Neural cell (in vitro differentiated cells): Measurements from ENCODE around the gene PDIA6. TPM values are rescaled to one million over a fixed set of nuclear protein-coding genes. Genes with fewer than 3 reads are reported as not detected.

Source experiments
- H2AFZ ChIP-seq: fragments of 200-600, 300-800 bp; sonication (generic), shearing (Covaris generic); 2 replicates; pipeline ENCODE4 v1.6.0; 2014; ENCODE audit warnings: low read depth, mild to moderate bottlenecking, antibody characterized with exemption, low read length, moderate library complexity
- H3F3A ChIP-seq: fragments of 200-600 bp; shearing (Covaris generic); 2 replicates; pipeline ENCODE4 v1.6.1; 2016; ENCODE audit warnings: mild to moderate bottlenecking, moderate library complexity, mixed read lengths, antibody characterized with exemption, low read length; ENCODE audit not compliant: insufficient read depth, poor library complexity, severe bottlenecking
- H3K27ac ChIP-seq: fragments of 200-600, 300-800 bp; sonication (generic), shearing (Covaris generic); 2 replicates; pipeline ENCODE4 v1.5.1; 2014; ENCODE audit warnings: mild to moderate bottlenecking, low read length, moderate library complexity
- H3K27me3 ChIP-seq: fragments of 300-800, 200-600 bp; sonication (generic), shearing (Covaris generic); 2 replicates; pipeline ENCODE4 v1.6.0; 2014; ENCODE audit warnings: mild to moderate bottlenecking, low read depth, low read length, moderate library complexity; ENCODE audit not compliant: insufficient read depth
- H3K36me3 ChIP-seq: fragments of 300-800, 200-600 bp; sonication (generic), shearing (Covaris generic); 2 replicates; pipeline ENCODE4 v1.5.1; 2014; ENCODE audit warnings: mild to moderate bottlenecking, antibody characterized with exemption, low read length, moderate library complexity; ENCODE audit not compliant: insufficient read depth
- H3K4me2 ChIP-seq: fragments of 300-800, 200-600 bp; sonication (generic), shearing (Covaris generic); 2 replicates; pipeline ENCODE4 v1.6.0; 2014; ENCODE audit warnings: mild to moderate bottlenecking, low read length
- H3K4me3 ChIP-seq: fragments of 300-800, 200-600 bp; sonication (generic), shearing (Covaris generic); 2 replicates; pipeline ENCODE4 v1.5.1; 2014; ENCODE audit warnings: mild to moderate bottlenecking, low read length, moderate library complexity
- H3K79me2 ChIP-seq: fragments of 200-600 bp; shearing (Covaris generic); replicated peaks from 2 replicates; pipeline ENCODE4 v1.6.0; 2014; ENCODE audit warnings: mild to moderate bottlenecking, low read length, moderate library complexity; ENCODE audit not compliant: insufficient read depth
- H3K9ac ChIP-seq: fragments of 300-800, 200-600 bp; sonication (generic), shearing (Covaris generic); 2 replicates; pipeline ENCODE4 v1.6.1; 2016; ENCODE audit warnings: mild to moderate bottlenecking, low read length, mixed read lengths
- H3K9me2 ChIP-seq: fragments of 200-600 bp; shearing (Covaris generic); 2 replicates; pipeline ENCODE4 v1.6.1; 2016; ENCODE audit warnings: mild to moderate bottlenecking, low read length, mixed read lengths; ENCODE audit not compliant: insufficient read depth
- H3K9me3 ChIP-seq: fragments of 200-600, 300-800 bp; sonication (generic), shearing (Covaris generic); 2 replicates; pipeline ENCODE4 v1.6.1; 2016; ENCODE audit warnings: mild to moderate bottlenecking, mixed run types, low read length, moderate library complexity, mixed read lengths
- H4K20me1 ChIP-seq: fragments of 200-600 bp; shearing (Covaris generic); 2 replicates; pipeline ENCODE4 v1.6.1; 2016; ENCODE audit warnings: mild to moderate bottlenecking, mixed run types; ENCODE audit not compliant: insufficient read depth
- EP300 ChIP-seq: fragments of 450-650 bp; conservative IDR thresholded peaks from 2 replicates; pipeline ENCODE4 v1.6.1; 2014; ENCODE audit warnings: antibody characterized with exemption, mild to moderate bottlenecking, moderate library complexity; ENCODE audit not compliant: poor library complexity, severe bottlenecking
- EZH2 ChIP-seq: fragments of 200-600, 300-800 bp; shearing (Covaris generic), sonication (generic); IDR thresholded peaks from 2 replicates; pipeline ENCODE4 v1.6.1; 2014; ENCODE audit warnings: antibody characterized with exemption, low read length, borderline replicate concordance, mild to moderate bottlenecking; ENCODE audit not compliant: insufficient read depth, poor library complexity, severe bottlenecking
- MXI1 ChIP-seq: fragments of 450-650 bp; conservative IDR thresholded peaks from 2 replicates; pipeline ENCODE4 v1.6.1; 2014; ENCODE audit warnings: antibody characterized with exemption, mild to moderate bottlenecking; ENCODE audit not compliant: poor library complexity, severe bottlenecking
- POLR2AphosphoS5 ChIP-seq: IDR thresholded peaks from 2 replicates; pipeline ENCODE4 v1.6.1; 2012
- RAD21 ChIP-seq: fragments of 450-650 bp; conservative IDR thresholded peaks from 2 replicates; pipeline ENCODE4 v1.6.1; 2014; ENCODE audit warnings: antibody characterized with exemption, mild to moderate bottlenecking, moderate library complexity
- SMC3 ChIP-seq: fragments of 450-650 bp; conservative IDR thresholded peaks from 2 replicates; pipeline ENCODE4 v1.6.1; 2014; ENCODE audit warnings: antibody characterized with exemption, mild to moderate bottlenecking, moderate library complexity; ENCODE audit not compliant: poor library complexity
- TAF1 ChIP-seq: IDR thresholded peaks from 2 replicates; pipeline ENCODE4 v1.6.1; 2012; ENCODE audit warnings: low read depth
- polyA plus RNA-seq: library from polyadenylated mRNA; depleted of rRNA; stranded (reverse); fragments of >200 nt; gene quantifications from 2 replicates; pipeline ENCODE4 v1.2.3, GENCODE V29; 2014
- TF ChIP-seq, protein P1 (sequence below): IDR thresholded peaks from 2 replicates; pipeline ENCODE4 v1.6.1; 2012; ENCODE audit warnings: borderline replicate concordance
- TF ChIP-seq, protein P2 (sequence below): fragments of 450-650 bp; IDR thresholded peaks from 2 replicates; pipeline ENCODE4 v1.5.1; 2014; ENCODE audit warnings: antibody characterized with exemption, mild to moderate bottlenecking, moderate library complexity; ENCODE audit not compliant: poor library complexity, severe bottlenecking

The PDIA6 gene
- polyA plus RNA-seq, 1 donor from 2014 or later, result 124 TPM

DNA sequence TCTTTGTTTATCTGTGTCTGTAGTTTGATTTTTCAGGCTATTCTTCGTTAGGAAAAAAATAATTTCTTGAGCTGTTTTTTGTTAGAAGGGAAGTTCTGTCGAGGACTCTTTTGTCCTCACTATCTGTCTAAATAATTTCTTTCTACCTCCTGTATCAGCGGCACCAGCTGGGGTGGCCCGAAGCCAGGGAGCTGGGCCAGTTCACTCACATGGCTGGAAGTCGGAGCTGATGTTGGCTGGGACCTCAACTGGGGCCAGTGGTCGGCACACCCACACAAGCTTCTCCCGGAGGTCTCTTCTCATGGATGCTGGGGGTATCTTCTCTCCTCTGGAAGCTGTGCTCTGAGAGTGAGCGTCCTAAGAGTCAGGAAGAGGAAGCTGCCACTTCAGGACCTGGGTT is 8.0 kb upstream of the PDIA6 start:
- no peaks in the 10 kb centered on the region for H3F3A ChIP-seq

DNA sequence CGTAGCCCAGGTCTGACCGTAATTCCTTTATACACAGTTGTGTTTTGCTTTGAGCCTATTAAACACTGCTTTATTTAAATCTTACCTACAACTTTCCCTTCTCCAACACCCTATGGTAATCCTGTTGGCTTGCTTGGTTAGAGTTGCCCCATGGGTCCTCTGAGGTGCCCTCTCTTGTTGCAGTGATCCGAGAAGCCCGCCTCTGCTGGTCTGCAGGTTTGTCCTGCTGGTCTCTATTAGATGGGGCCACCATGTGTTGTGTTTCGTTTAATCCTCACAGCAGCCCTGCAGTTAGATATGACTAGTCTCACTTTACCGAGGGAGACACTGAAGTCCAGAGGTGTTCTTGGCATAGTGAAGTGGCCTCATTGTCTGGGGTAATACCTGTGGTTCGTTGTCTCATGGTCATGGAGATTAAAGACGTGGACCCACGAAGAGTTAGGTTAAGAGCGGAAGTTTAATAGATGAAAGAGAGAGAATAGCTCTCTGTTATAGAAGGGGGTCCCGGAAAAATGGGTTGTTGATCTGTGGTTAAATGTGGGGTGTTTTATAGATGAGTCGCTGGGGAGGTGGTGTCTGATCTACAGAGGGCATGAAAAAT is 7.2 kb upstream of the PDIA6 start:
- no peaks in the 10 kb centered on the region for H3K79me2 ChIP-seq
- no peaks in the 10 kb centered on the region for H3K36me3 ChIP-seq
- no peak overlapping the region for H3K4me3 ChIP-seq
- no peak overlapping the region for H3K4me2 ChIP-seq
- no peak overlapping the region for H3K27ac ChIP-seq
- H3F3A ChIP-seq, result no peaks in the 10 kb centered on the region
- H3K9me2 ChIP-seq, result no peaks in the 10 kb centered on the region
- no peaks in the 10 kb centered on the region for H4K20me1 ChIP-seq
- H3K9me3 ChIP-seq, result no peaks in the 10 kb centered on the region
- TF ChIP-seq MXI1 (no peak), POLR2AphosphoS5 (no peak), RAD21 (no peak), TAF1 (no peak), EP300 (no peak), EZH2 (no peak), SMC3 (no peak)
- TF ChIP-seq, protein P1, sequence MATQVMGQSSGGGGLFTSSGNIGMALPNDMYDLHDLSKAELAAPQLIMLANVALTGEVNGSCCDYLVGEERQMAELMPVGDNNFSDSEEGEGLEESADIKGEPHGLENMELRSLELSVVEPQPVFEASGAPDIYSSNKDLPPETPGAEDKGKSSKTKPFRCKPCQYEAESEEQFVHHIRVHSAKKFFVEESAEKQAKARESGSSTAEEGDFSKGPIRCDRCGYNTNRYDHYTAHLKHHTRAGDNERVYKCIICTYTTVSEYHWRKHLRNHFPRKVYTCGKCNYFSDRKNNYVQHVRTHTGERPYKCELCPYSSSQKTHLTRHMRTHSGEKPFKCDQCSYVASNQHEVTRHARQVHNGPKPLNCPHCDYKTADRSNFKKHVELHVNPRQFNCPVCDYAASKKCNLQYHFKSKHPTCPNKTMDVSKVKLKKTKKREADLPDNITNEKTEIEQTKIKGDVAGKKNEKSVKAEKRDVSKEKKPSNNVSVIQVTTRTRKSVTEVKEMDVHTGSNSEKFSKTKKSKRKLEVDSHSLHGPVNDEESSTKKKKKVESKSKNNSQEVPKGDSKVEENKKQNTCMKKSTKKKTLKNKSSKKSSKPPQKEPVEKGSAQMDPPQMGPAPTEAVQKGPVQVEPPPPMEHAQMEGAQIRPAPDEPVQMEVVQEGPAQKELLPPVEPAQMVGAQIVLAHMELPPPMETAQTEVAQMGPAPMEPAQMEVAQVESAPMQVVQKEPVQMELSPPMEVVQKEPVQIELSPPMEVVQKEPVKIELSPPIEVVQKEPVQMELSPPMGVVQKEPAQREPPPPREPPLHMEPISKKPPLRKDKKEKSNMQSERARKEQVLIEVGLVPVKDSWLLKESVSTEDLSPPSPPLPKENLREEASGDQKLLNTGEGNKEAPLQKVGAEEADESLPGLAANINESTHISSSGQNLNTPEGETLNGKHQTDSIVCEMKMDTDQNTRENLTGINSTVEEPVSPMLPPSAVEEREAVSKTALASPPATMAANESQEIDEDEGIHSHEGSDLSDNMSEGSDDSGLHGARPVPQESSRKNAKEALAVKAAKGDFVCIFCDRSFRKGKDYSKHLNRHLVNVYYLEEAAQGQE, result no peak
- TF ChIP-seq, protein P2, sequence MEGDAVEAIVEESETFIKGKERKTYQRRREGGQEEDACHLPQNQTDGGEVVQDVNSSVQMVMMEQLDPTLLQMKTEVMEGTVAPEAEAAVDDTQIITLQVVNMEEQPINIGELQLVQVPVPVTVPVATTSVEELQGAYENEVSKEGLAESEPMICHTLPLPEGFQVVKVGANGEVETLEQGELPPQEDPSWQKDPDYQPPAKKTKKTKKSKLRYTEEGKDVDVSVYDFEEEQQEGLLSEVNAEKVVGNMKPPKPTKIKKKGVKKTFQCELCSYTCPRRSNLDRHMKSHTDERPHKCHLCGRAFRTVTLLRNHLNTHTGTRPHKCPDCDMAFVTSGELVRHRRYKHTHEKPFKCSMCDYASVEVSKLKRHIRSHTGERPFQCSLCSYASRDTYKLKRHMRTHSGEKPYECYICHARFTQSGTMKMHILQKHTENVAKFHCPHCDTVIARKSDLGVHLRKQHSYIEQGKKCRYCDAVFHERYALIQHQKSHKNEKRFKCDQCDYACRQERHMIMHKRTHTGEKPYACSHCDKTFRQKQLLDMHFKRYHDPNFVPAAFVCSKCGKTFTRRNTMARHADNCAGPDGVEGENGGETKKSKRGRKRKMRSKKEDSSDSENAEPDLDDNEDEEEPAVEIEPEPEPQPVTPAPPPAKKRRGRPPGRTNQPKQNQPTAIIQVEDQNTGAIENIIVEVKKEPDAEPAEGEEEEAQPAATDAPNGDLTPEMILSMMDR, result no peak
- H3K27me3 ChIP-seq, result no peaks in the 10 kb centered on the region
- H2AFZ ChIP-seq, result no peak overlapping the region
- H3K9ac ChIP-seq, result no peak overlapping the region

More for the DNA sequence above, 8.0 kb upstream of the PDIA6 start:
- Histone ChIP-seq H2AFZ (no peak overlapping the region), H3K4me3 (no peak overlapping the region), H3K9me3 (no peaks in the 10 kb centered on the region), H3K4me2 (no peak overlapping the region), H3K27ac (no peak overlapping the region), H3K36me3 (no peaks in the 10 kb centered on the region), H4K20me1 (no peaks in the 10 kb centered on the region), H3K9ac (no peak overlapping the region), H3K27me3 (no peaks in the 10 kb centered on the region), H3K79me2 (no peaks in the 10 kb centered on the region), H3K9me2 (no peaks in the 10 kb centered on the region)
- TF ChIP-seq, protein P2, result no peak
- TF ChIP-seq EP300 (no peak), SMC3 (no peak), TAF1 (no peak), RAD21 (no peak), POLR2AphosphoS5 (no peak), EZH2 (no peak), MXI1 (no peak)
- TF ChIP-seq, protein P1, result no peak
